IMR-90 (cell line): Measurements from ENCODE around the gene SLC36A2. TPM values are rescaled to one million over a fixed set of nuclear protein-coding genes. Genes with fewer than 3 reads are reported as not detected.
"Not testable (repeated sequence)": the region's sequence is repeated elsewhere in the genome, so short reads cannot be mapped to it uniquely, and the experiment has no call there.

Experiments used
- ATAC-seq: fragments of 200-7000 bp; cut with Tn5 transposase; 2 replicates; pipeline ENCODE4 v1.9.1; 2020; ENCODE audit warnings: low read depth, mild to moderate bottlenecking, moderate library complexity
- BruUV-seq: library from RNA; stranded (reverse); fragments of 400-500 nt; replicated peaks from 2 replicates; lab custom pipeline; 2021; lab: Mats Ljungman, UMichigan
- CTCF ChIA-PET: fragments of 300-600 bp; formaldehyde crosslinking; extraction: SDS; loops from one replicate; lab custom pipeline; 2021; ENCODE audit warnings: antibody characterized with exemption; lab: Yijun Ruan, JAX
- POLR2A ChIA-PET: fragments of 300-600 bp; sonication (Branson Sonifier 250); formaldehyde crosslinking; loops from one replicate; lab custom pipeline; 2022; ENCODE audit warnings: antibody characterized with exemption; ENCODE audit not compliant: unreplicated experiment; lab: Charles Lee
- DNase-seq: peaks from one replicate; pipeline ENCODE4 v3.0.0; 2013
- H2AFZ ChIP-seq: replicated peaks from 2 replicates; pipeline ENCODE3; 2013; ENCODE audit warnings: low read length, mild to moderate bottlenecking; ENCODE audit not compliant: poor library complexity
- H2AK5ac ChIP-seq: 2 replicates; pipeline ENCODE4 v1.6.1; 2013; ENCODE audit warnings: low read depth, low read length, inconsistent platforms
- H2AK9ac ChIP-seq: replicated peaks from 2 replicates; pipeline ENCODE3; 2013; ENCODE audit warnings: mild to moderate bottlenecking, low read depth, low read length, moderate library complexity; ENCODE audit not compliant: poor library complexity
- H2BK120ac ChIP-seq: 2 replicates; pipeline ENCODE4 v1.6.1; 2013; ENCODE audit warnings: low read depth, low read length, inconsistent platforms
- H2BK15ac ChIP-seq: 3 replicates; pipeline ENCODE4 v1.6.1; 2013; ENCODE audit warnings: low read depth, low read length, inconsistent platforms
- H2BK20ac ChIP-seq: 2 replicates; pipeline ENCODE4 v1.6.1; 2013; ENCODE audit warnings: low read depth, mild to moderate bottlenecking, inconsistent platforms, low read length, moderate library complexity
- H2BK5ac ChIP-seq: 2 replicates; pipeline ENCODE4 v1.6.1; 2013; ENCODE audit warnings: mild to moderate bottlenecking, low read depth, low read length, inconsistent platforms; ENCODE audit not compliant: poor library complexity, severe bottlenecking
- H3K14ac ChIP-seq: replicated peaks from 2 replicates; pipeline ENCODE4 v1.6.1; 2013; ENCODE audit warnings: low read depth, low read length, inconsistent platforms
- H3K18ac ChIP-seq: 2 replicates; pipeline ENCODE4 v1.6.1; 2013; ENCODE audit warnings: low read depth, low read length, control low read depth
- H3K23ac ChIP-seq: 2 replicates; pipeline ENCODE4 v1.6.1; 2013; ENCODE audit warnings: low read depth, low read length, inconsistent platforms
- H3K27ac ChIP-seq: 2 replicates; pipeline ENCODE4 v1.5.1; 2013; ENCODE audit warnings: mild to moderate bottlenecking, control low read depth, low read length; ENCODE audit not compliant: insufficient read depth
- H3K27me3 ChIP-seq: 2 replicates; pipeline ENCODE4 v1.6.1; 2013; ENCODE audit warnings: low read length; ENCODE audit not compliant: control insufficient read depth, insufficient read depth
- H3K36me3 ChIP-seq: 2 replicates; pipeline ENCODE4 v1.6.1; 2013; ENCODE audit warnings: low read length, mixed read lengths; ENCODE audit not compliant: control insufficient read depth, insufficient read depth
- H3K4ac ChIP-seq: 2 replicates; pipeline ENCODE4 v1.6.1; 2013; ENCODE audit warnings: low read depth, low read length, inconsistent platforms
- H3K4me1 ChIP-seq: 2 replicates; pipeline ENCODE4 v1.6.1; 2013; ENCODE audit warnings: low read length, mixed read lengths; ENCODE audit not compliant: control insufficient read depth, insufficient read depth
- H3K4me2 ChIP-seq: 2 replicates; pipeline ENCODE4 v1.6.1; 2013; ENCODE audit warnings: low read depth, mild to moderate bottlenecking, control low read depth, low read length, moderate library complexity
- H3K4me3 ChIP-seq: 2 replicates; pipeline ENCODE4 v1.5.1; 2013; ENCODE audit warnings: low read depth, mild to moderate bottlenecking, control low read depth, low read length, moderate library complexity; ENCODE audit not compliant: insufficient read depth
- H3K56ac ChIP-seq: 2 replicates; pipeline ENCODE4 v1.6.1; 2013; ENCODE audit warnings: low read length, inconsistent platforms; ENCODE audit not compliant: insufficient read depth; ENCODE audit errors: extremely low read depth
- H3K79me1 ChIP-seq, 2 experiments: 2 replicates each; pipeline ENCODE4 v1.6.1; 2013; ENCODE audit warnings: low read length in 2 of 2, inconsistent platforms in 1 of 2, low read depth in 1 of 2
- H3K9ac ChIP-seq: 2 replicates; pipeline ENCODE4 v1.6.1; 2013; ENCODE audit warnings: low read depth, low read length, control low read depth
- H3K9me1 ChIP-seq: 2 replicates; pipeline ENCODE4 v1.6.1; 2013; ENCODE audit warnings: low read length, inconsistent platforms; ENCODE audit not compliant: insufficient read depth
- H3K9me3 ChIP-seq: 2 replicates; pipeline ENCODE4 v1.6.1; 2013; ENCODE audit warnings: low read length; ENCODE audit not compliant: control insufficient read depth, insufficient read depth
- H4K20me1 ChIP-seq: 2 replicates; pipeline ENCODE4 v1.6.1; 2013; ENCODE audit warnings: low read length, inconsistent platforms; ENCODE audit not compliant: insufficient read depth
- H4K5ac ChIP-seq: 2 replicates; pipeline ENCODE4 v1.6.1; 2013; ENCODE audit warnings: mild to moderate bottlenecking, low read depth, low read length, control low read depth
- H4K8ac ChIP-seq, 2 experiments: 2 replicates each; pipeline ENCODE4 v1.6.1; 2013; ENCODE audit warnings: low read depth in 2 of 2, low read length in 2 of 2, control low read depth in 1 of 2, inconsistent platforms in 1 of 2
- H4K91ac ChIP-seq: 2 replicates; pipeline ENCODE4 v1.6.1; 2013; ENCODE audit warnings: low read depth, low read length, inconsistent platforms; ENCODE audit not compliant: insufficient read depth
- WGBS, 2 experiments: methylation state at CpG; one replicate each; pipeline versions ENCODE4 v1.1.5 to v1.1.7; 2013; ENCODE audit warnings: missing lambda C conversion rate in 2 of 2; ENCODE audit not compliant: insufficient read length in 1 of 2; ENCODE audit errors: extremely low coverage in 2 of 2; 5-methylcytosine and 5-hydroxymethylcytosine counted together
- dilution Hi-C: fragments of 300-500 bp; cut with HindIII; formaldehyde crosslinking; loops from one replicate; pipeline ENCODE4 v1.14.3; 2018; ENCODE audit warnings: low sequenced_read_pairs; ENCODE audit not compliant: unreplicated experiment
- in situ Hi-C: fragments of 300-500 bp; cut with MboI; formaldehyde crosslinking; loops from 3 replicates; pipeline ENCODE4 v1.14.3; 2019; ENCODE audit warnings: low sequenced_read_pairs, inconsistent platforms, mixed read lengths
- intact Hi-C: fragments of 100-400 bp; cut with micrococcal nuclease; formaldehyde crosslinking; loops from 2 replicates; pipeline ENCODE4 v1.10.0; 2022
- polyA plus RNA-seq, 3 experiments: library from polyadenylated mRNA; depleted of rRNA; stranded (reverse); fragments of >200 nt; gene quantifications; 2 replicates each; pipeline ENCODE4 v1.2.3, GENCODE V29; 2012; ENCODE audit warnings: low replicate concordance in 1 of 3
- total RNA-seq: library from RNA; depleted of rRNA; stranded (reverse); fragments of >200 nt; gene quantifications from 2 replicates; pipeline ENCODE4 v1.2.3, GENCODE V29; 2012

Gene SLC36A2
- total and polyA plus RNA-seq, 2 of the 4 experiments (the other 2 are of a cell fraction) = not detected

- H2AK5ac ChIP-seq, H3K27me3 ChIP-seq, H3K56ac ChIP-seq, in situ Hi-C loops, H3K4me3 ChIP-seq, H2BK20ac ChIP-seq, H2AK9ac ChIP-seq, CTCF ChIA-PET, H3K23ac ChIP-seq, POLR2A ChIA-PET, intact Hi-C loops, H3K9ac ChIP-seq, H3K9me1 ChIP-seq, H4K5ac ChIP-seq, H3K79me1 ChIP-seq, H2BK120ac ChIP-seq, H3K14ac ChIP-seq, H3K9me3 ChIP-seq, H3K4ac ChIP-seq, H3K4me1 ChIP-seq, H2BK5ac ChIP-seq, ATAC-seq, H3K27ac ChIP-seq, H3K36me3 ChIP-seq, DNase-seq, H2AFZ ChIP-seq, H4K91ac ChIP-seq, H4K20me1 ChIP-seq, H3K4me2 ChIP-seq, H4K8ac ChIP-seq, H3K18ac ChIP-seq, dilution Hi-C loops, H2BK15ac ChIP-seq, BruUV-seq: not testable (repeated sequence)
- 90% methylated on average over 6 of the region's 27 CpGs; no CpG with 5 or more reads in 1 of the 2 experiments for WGBS, 2 experiments
Observed at GRCh38 chr5:151309266-151309665, 38.1 kb downstream of the SLC36A2 start.
